ENCODE data around the gene UCHL3.

DNA sequence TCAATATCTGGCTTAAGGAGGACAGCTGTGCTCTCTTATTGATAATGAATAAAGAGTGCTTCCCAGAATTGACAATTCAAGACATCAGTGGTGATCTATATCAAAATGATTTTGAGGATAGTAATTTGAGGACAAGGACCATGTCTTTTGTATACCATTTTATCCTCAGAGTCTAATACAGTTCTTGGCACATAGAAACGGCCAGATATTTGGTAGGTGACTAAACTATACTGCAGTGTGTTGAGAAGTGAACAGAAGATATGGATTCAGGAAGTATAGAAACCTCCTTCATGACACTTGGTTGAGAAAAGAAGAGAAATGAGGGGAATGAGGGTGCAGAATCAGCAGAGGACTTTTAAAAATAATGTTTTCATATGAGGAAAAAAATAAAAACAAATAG is 70.4 kb downstream of the UCHL3 start:
- TF ChIP-seq, protein P1, sequence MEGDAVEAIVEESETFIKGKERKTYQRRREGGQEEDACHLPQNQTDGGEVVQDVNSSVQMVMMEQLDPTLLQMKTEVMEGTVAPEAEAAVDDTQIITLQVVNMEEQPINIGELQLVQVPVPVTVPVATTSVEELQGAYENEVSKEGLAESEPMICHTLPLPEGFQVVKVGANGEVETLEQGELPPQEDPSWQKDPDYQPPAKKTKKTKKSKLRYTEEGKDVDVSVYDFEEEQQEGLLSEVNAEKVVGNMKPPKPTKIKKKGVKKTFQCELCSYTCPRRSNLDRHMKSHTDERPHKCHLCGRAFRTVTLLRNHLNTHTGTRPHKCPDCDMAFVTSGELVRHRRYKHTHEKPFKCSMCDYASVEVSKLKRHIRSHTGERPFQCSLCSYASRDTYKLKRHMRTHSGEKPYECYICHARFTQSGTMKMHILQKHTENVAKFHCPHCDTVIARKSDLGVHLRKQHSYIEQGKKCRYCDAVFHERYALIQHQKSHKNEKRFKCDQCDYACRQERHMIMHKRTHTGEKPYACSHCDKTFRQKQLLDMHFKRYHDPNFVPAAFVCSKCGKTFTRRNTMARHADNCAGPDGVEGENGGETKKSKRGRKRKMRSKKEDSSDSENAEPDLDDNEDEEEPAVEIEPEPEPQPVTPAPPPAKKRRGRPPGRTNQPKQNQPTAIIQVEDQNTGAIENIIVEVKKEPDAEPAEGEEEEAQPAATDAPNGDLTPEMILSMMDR (IDR thresholded peaks at IDR 0.05) = no peak
- no peak for TF ChIP-seq POLR2A (IDR thresholded peaks at IDR 0.05)

All from lower leg skin (tissue), 3 donors.